HG03565 (cell line): ENCODE data around the gene PDE1C.
A peak's percentile ranks its signal among the peaks of the same experiment; 100 is the strongest.
"Not testable (repeated sequence)": the region's sequence is repeated elsewhere in the genome, so short reads cannot be mapped to it uniquely, and the experiment has no call there.

Experiments
- ATAC-seq: cut with Tn5 transposase; IDR thresholded peaks from one replicate; pipeline ENCODE4 v1.9.1; 2021; ENCODE audit warnings: mild to moderate bottlenecking, moderate library complexity; ENCODE audit not compliant: unreplicated experiment

Gene PDE1C

DNA sequence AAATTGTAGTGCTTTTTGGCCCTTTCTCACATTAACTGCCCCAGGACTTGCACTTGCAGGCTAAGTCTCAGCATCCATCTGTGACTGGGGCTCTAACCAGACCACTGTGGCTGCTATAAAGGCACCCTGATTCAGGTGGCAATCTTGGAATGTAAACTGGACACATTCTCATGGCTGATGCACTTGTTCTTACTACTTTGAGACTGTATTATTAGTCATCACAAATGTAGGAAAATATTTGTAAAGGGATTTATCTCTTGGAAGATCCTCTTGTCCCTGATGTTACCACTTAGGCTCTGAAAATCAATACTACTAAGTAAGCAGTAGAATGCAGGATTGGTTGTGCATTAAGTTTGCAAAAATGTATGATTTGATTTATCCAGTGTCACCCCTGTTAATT lies 25.0 kb downstream of the PDE1C start:
- ATAC-seq = no peak

DNA sequence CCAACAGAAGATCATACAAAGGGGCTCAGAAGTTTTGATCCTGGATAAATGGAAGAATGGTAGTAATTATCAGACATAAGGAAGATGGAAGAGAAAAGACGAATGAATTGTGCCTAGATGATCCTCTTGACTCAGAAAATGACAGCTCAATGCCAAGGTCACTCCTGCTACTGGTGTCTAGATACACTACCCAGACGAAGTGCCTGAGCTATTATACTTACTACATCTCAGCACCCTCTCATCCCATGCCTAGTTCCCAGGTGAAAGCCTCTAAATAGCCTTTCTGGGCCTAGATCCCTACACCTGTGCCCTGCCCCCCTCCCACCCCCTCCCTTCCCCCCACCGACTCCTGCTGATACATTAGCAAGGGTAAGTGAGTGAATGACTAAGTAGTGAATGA lies 25.5 kb downstream of the PDE1C start:
- no peak for ATAC-seq

DNA sequence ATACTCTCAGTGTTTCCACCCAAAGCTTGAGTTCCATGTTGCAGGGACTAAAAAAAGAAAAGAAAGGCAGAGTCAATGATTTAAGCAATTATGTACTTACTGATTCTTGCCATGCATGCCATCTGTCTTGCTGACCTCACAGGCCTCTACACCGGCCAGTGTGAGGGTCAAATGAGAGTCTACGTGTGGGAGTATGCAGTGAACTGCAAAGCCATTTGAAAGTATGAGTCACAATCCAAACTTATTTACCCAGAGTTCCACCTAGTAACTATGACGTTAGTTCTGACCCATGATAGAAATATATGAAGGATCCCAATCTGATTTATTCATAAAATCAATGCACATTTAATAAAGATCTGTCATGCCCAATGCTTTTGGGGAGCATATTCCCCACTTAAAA lies 26.5 kb downstream of the PDE1C start:
- peak; percentile 81 for ATAC-seq

DNA sequence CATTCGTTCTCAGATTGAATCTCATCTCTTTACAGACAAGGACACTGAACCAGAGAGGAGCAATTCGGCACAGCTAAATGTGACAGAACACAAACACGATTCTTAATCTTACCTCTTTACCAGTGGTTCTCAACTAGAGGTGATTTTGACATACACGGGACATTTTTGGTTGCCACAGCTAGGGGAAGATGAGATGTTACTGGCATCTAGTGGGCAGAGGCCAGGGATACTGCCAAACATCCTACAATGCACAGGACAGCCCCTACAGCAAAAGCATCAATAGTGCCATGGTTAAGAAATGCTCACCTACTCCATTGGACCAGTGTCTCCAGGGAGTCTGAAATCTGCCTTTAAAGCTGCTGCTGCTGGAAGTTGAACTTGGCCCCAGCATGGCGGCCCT lies 27.3 kb downstream of the PDE1C start:
- ATAC-seq = no peak

DNA sequence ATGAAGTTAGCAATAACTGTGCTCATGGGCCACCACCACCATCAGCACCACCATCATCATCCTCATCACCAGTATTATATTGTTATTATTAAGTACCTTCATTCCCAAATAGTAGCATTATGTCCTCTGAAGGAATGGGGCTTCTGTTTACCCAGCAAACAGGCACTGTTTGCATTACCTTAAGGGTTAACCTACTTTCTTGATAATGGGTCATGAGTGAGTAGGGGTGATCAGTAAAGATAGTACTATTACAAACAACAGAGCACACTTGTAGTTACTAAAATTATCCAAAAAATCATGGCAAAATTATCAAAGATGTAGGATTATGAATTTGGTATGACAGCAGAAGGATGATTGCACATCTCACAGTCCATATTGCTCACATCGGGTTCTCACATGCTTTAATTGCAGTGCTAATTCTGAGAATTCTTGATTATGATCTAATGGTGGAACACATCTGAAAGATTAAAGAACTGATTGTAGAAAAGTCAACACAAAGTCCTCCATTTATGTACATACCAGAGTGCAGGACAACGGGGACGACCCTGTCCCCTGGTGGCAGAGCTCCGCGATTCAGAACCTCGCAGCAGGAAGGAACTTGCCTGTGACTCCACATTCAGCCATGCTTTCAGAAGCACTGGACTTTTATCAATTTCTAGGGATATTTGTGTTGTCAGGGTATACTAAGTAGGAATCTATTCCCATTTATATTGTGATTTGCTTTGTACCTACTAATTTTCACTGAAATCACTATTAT lies 31.0 kb downstream of the PDE1C start:
- ATAC-seq = no peak

DNA sequence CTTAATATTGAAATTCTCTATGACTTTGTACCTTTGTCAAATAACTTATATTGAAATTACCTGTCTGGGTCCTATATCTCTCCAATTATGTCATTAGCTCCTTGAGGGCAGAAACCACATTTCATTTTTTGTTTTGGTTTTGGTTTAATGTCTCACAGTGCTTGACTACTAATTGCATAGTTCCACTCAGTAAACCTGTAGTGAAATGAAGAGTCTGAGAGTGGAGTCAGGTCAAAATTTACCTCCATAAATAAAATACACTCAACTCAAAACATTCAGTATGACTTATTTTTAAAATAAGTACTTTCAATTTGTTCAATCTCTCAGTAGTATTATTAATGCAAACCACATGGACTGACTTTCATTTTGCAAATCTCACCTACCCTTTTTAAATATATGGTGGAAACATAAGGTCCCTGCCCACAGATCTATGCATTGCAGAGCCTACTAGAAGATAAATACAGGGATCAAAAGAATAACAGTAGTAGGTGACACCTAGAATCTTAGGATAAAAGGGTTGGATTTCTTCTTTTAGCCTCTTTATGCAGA lies 32.5 kb downstream of the PDE1C start:
- ATAC-seq = peak; percentile 85

DNA sequence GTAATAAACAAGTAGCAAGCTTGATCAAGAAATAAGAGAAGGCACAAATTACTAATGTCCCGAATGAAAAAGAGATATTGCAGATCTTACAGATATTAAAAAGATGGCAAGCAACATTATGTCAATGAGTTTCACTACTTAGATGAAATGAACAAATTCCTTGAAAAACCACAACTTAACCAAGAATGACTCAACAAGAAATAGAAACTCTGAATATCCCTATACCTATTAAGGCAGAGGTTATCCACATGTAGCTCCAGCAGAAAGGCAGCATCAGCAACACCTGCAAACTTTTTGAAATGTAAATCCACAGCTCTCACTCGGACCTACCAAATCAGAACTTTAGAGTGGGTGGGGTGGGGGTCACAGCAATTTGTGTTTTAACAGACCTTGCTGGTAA lies 33.6 kb downstream of the PDE1C start:
- peak; percentile 47 for ATAC-seq

DNA sequence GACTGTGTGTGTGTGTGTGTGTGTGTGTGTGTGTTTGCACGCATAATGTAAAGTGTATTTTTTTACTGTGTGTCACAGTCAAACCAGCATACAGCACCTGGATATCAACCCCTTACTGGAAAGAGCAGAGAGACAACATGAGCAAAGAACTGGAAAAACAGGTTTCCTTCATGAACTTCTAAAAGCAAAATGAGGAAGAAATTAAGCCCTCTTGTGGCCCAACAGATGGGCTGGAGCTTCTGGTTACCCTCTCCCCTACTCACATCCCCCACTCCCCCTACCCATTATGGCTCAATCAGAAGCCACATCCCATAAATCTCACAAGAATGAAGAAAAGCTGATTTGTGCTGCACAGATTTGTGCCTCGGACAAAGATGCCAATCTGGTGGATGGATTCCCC lies 36.2 kb downstream of the PDE1C start:
- ATAC-seq = no peak

DNA sequence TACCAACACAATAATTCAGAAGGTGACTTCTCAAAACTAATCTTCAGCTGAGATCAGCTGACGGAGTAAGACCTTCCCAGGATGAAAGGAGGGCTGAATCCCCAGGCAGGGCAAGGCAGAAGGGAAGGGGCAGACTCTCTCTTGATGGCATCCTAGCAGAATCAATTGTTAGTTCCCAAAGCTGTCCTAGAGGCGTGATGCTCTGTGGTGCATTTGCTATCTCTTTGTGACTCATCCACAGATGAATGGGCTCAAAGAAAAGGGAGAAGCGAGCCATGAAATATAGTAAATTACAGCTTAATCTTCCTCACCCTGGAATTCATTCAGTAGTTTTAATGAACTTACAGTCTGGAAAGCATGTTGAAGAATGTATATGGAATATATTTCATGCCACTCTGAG lies 37.2 kb downstream of the PDE1C start:
- ATAC-seq = no peak

DNA sequence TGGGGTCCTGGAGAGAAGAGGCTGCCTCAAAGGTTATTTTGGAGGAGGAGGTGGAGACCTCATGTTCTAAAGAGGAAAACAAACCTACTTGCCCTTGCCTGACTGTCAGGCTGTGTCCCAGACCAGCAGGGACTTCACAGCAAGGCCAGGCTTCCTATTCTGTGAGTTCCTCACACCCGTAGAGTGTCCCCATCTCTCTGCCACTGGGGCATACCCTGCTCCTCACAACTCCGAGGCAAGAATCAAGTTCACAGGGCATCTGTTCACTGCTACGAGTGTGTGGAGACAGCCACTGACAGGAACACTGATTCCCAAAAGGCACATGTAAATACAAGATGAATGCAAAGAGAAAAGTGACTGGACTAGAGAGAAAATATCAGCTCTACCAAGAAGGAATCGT lies 38.0 kb downstream of the PDE1C start:
- no peak for ATAC-seq

DNA sequence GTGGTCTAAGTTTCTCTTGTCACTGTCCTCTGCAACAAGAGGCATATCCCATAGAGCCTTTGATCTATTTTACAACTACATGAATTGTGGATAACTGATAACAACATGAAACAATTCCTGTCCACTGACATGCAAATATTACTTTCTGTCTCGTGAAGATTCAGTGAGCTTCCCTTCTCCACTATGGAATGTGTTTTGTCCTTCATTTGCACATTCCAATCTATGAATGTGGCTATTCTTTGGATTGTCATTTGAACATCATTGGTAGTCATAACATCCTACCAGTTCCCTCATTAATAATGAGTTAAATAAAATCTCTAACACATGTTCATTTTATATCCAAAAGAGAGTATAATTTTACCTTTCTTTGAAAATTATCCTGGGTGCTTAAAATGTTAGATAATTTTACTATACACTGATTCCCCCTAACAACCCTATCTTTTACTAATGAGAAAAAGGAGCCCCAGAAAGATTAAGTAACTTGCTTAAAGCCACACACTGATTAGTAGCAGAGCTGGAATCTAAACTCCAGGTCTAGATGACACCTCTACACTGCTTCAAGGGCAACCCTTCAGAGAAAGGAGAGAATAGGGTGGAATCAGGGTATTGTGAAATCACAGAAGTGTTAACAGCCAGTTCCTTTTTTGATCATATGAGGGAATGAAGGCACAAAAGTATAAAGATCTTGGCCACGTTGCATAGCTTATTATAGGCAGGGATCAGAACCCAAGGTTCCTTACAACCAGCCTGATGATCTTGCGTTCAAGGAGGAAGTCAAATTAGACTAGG lies 39.1 kb downstream of the PDE1C start:
- ATAC-seq = no peak

DNA sequence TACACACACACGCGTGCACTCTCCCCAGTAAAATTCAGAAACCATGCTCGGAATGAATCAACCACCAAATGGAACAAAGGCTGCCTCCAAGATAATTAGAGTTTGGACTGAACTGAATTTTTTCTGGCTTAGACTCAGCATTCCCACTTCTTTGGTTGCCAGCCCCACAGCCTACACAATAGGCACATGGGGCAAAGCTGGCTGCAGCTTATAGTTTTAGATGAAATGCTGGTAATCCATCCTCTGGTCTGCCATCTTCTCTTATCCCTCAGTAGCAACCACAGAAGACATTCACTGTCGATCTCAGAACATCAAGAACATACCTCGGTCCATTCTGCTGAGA lies 44.2 kb downstream of the PDE1C start:
- ATAC-seq = no peak

DNA sequence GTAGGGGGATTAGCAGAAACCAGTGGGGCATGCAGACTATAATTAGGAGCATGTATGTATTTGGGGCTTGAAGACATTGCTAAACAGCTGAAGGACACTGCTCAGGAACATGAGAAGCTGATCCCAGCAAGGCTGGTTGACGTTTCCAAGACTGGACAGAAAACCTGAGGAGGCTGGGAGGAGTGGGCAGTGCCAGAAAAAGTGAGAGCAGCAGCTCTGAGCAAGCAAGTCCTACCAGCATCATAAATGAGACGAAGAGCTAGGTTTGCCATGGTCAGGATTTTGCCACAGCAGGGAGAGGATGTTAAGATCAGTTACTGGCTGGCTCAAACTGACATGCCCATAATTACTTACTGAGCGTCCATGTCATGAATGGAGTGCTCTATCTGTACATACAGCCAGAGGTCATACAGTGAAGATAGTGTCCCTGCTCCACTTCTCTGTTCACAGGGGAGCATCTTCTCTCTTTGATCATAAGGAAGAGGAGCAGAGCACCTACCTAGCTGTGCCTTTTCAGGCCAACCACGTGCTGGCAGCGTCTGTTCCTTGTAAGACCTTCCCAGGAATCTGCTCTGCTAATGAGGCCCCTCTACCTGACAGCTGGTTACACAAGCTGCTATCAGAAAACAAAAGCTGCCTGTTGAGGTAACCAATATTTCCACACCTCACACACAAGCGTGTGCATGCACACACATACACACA lies 44.7 kb downstream of the PDE1C start:
- ATAC-seq = no peak

DNA sequence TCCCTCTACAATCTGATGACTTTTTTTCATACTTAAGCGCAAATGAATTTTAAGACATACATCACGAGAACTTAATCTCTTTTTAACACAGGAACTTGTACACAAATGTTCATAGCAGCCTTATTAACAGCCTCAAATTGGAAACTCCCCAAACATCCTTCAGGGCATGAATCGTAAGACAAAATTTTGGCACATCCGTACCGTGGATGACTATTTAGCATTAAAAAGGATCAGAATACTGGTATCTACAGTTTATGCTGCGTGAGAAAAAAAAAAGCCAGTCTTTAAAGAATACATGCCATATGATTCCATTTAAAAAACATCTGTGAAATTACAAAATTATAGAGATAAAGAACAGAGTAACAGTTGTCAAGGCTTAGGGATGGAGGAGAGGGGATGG lies 46.8 kb downstream of the PDE1C start:
- no peak for ATAC-seq

DNA sequence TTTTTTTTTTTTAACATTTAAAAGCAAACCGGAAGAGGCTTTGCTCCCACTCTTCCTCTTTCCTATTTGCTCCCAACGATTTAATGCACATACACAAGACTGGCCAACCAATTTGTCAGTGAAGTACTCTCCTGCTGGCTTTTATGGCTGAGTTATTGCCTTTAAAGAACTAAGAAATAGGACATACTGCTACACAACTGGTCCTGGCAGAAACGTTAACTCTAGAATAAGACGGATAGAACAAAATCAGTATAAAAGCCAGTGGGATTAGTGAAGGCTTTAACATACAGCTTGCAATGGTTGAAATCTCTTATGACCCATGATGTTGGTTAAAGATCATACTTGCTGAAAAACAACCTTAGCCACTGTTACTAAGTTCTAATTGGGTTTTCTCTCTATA lies 47.2 kb downstream of the PDE1C start:
- ATAC-seq = no peak

DNA sequence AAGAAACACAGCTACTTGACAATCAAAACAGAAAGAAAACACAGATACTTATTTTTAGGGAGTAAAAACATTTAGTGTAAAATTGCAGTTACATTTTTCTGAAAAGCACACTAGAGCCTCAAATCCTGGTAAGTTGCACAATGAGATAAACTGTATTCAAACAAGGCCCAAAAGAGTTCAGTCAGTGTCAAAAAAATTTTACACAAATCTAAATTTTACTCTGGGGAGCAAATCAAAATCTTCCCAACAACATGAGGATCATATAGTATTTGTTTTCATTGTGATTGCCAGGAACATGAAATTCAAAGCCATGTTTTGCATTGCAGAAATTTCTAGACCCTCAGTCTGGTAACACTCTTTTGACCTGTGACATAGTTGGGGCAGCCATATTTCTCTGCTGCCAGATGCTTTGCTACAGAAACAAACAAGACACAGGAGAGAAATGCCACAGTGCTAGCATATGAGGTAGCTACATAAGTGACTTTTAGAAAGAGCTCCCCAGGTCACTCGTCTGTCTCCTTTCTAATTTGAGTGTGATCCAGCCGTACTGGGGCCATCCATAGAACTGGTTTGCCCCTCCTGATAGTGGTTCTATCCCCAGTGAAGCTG lies 49.6 kb downstream of the PDE1C start:
- no peak for ATAC-seq

DNA sequence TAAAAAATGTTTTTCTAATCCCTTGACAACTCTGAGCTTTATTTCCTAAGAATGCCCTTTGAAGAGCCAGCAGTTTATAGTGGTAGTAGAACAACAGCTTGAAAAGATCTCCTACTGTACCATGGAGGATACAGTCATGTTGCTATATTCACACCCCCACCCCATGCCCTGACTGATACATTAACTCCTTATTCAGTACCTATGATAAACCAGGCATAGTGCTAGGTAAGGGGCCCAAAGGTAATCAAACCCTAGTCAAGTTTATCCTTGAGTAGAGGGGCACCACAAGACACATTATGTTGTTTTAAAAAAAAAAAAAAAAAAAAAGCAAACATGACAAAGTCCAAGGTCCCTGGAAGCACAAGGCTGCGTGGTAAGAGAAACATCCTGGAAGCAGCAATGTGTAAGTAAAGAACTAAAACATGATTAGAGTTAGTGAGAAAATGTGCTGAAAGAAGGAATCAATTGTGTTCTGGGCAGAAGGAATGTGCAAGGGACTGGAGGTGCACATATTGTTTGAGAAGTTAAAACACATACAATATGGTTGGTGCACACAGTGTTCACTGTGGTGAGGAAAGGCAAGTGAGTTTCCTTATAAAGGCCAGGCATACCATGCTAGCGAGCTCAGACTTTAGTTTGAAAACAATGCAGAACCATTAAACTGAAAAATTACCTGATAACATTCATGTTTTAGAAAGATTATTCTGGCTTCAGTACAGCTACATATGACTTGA lies 51.2 kb downstream of the PDE1C start:
- ATAC-seq = no peak

DNA sequence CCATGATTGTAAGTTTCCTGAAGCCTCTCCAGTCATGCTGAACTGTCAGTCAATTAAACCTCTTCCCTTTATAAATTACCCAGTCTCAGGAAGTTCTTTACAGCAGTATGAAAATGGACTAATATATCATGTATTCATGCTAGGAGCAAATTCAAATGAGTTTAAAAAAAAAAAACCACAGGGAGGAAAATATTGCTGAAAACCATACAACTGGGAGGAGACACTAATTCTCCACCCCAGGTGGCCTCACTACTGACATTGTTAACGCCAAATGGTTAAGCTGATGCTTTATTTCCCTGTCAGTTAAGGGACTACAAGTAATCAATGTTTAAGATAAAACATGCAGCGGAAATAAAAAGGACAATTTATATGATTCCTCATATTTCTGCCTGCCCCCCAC lies 55.1 kb downstream of the PDE1C start:
- ATAC-seq = no peak

DNA sequence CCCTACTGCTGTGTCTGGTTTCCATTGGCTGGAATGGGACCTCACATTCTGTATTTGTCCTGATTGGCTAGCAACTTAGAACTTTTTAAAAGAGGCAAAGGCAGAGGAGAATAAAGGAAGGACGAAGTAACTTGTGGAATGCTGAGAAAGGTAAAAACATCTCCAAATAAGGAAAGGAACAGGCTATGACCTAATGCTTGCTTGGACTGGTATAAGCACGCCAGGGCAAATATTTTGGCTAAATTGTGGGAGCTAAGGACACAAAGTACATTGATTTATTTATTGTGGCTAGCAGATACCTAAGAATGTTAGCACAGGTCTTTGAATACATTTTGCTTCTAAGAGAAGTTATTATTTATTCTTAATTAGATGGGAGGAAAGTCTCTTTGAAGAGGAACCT lies 56.7 kb downstream of the PDE1C start:
- not testable (repeated sequence) for ATAC-seq

DNA sequence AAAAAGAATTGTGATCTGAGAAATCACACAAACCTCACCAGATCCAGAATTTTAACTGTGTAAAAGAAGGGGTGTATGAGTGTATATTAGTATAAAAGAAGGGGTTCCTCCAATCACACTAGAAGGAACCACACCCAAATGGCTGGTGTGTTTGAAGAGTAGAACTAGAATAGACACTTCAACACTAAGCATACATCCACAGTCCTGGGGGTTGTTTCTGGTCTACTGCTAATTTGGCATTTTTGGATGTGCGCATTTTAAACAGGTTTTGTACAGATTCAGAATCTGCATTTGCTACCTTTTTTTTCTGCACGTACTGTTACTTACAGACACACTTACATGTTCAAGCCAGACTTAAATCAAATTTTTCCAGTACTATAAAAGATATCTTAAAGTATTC lies 64.6 kb downstream of the PDE1C start:
- ATAC-seq = no peak

DNA sequence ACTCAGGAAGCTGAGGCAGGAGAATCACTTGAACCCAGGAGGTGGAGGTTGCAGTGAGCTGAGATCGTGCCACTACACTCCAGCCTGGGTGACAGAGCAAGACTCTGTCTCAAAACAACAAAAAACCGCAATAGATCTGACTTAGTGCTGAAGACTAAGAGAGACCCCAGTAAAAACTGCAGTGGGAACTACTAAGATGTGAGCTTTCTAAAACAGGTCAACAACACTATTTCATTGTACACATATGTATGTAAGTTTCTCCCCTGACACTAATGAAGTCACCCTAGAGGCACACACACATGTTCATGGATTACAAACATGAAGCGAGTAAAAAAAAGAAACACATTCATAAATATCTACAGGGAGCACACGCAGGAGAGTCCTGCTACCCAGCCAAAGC lies 68.3 kb downstream of the PDE1C start:
- ATAC-seq = no peak
